ENCODE measurements around the gene DDRGK1. TPM values are rescaled to one million over a fixed set of nuclear protein-coding genes. Genes with fewer than 3 reads are reported as not detected.

DDRGK1 gene
- total and polyA plus RNA-seq, 2 experiments from 2014 or later = 92.9 to 154 TPM

DNA sequence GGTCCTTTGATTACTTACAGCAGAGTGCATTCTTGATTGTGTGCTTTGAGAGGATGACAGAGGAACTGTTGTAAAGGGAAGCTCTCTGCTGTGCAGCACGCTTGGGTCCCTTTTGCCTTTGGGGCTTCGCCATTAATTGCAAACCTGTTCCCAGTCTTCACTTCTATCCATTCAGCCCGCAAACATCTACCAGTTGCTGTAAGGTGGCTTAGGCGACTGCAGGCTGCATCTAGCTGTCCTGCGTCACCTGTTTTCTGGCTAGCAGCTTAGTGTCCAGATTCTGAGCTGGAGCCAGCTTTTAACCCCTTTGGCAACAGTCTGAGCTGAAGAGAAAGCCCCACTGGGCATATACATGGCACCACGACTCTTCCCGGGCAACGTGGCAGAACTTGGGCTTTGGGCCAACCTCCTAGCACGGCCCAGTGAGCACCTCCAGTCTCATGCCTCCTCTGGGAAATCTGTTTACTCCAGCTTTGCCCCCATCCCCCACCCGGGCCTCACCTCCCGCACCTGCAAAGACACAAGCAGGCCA is 42.3 kb downstream of the DDRGK1 start:
- no peak overlapping the region for H3K27ac ChIP-seq
- 80% methylated on average over 11 of the region's 11 CpGs for WGBS (ENCODE audit: low lambda C conversion rate, missing lambda C conversion rate)

GRCh38 chr20:3161316-3162079 is 43.0 kb downstream of the DDRGK1 start:
- H3K27ac ChIP-seq = no peak overlapping the region
- H3K79me2 ChIP-seq = peaks cover 31% of the 10 kb centered on the region
- peaks cover 20% of the 10 kb centered on the region for H3K4me1 ChIP-seq (ENCODE audit: insufficient read depth)
- DNase-seq (ENCODE audit: low spot score) = no peak
- no peaks in the 10 kb centered on the region for H3K9me3 ChIP-seq (ENCODE audit: low read depth)
- no peaks in the 10 kb centered on the region for H3K27me3 ChIP-seq
- WGBS (ENCODE audit: low lambda C conversion rate, missing lambda C conversion rate) = 83% methylated on average over 5 of the region's 5 CpGs
- H4K20me1 ChIP-seq (ENCODE audit: insufficient read depth, poor library complexity, severe bottlenecking) = peaks cover 29% of the 10 kb centered on the region
- H2AFZ ChIP-seq = no peak overlapping the region
- H3K4me3 ChIP-seq = no peak overlapping the region
- no peak overlapping the region for H3K4me2 ChIP-seq
- TF ChIP-seq EZH2phosphoT487 (IDR thresholded peaks at IDR 0.05; ENCODE audit: low read depth, severe bottlenecking, unreplicated experiment) (no peak), EZH2 (IDR thresholded peaks at IDR 0.05; ENCODE audit: borderline replicate concordance) (no peak), CTCF (IDR thresholded peaks at IDR 0.05; ENCODE audit: poor library complexity) (no peak)
- H3K9me2 ChIP-seq (replicated peaks; ENCODE audit: insufficient read depth) = no peaks in the 10 kb centered on the region
- no peaks in the 10 kb centered on the region for H3K36me3 ChIP-seq (replicated peaks; ENCODE audit: insufficient read depth, low read depth)

More for the DNA sequence above, 42.3 kb downstream of the DDRGK1 start:
- no peak for TF ChIP-seq EZH2phosphoT487 (IDR thresholded peaks at IDR 0.05; ENCODE audit: low read depth, severe bottlenecking, unreplicated experiment)
- TF ChIP-seq EZH2 (IDR thresholded peaks at IDR 0.05; ENCODE audit: borderline replicate concordance) = no peak
- TF ChIP-seq CTCF (IDR thresholded peaks at IDR 0.05; ENCODE audit: poor library complexity) = no peak
- Histone ChIP-seq H3K27me3 (no peaks in the 10 kb centered on the region), H3K4me2 (no peak overlapping the region), H3K79me2 (peaks cover 25% of the 10 kb centered on the region), H3K4me3 (no peak overlapping the region), H3K9me2 (replicated peaks; ENCODE audit: insufficient read depth) (no peaks in the 10 kb centered on the region), H4K20me1 (ENCODE audit: insufficient read depth, poor library complexity, severe bottlenecking) (peaks cover 23% of the 10 kb centered on the region), H2AFZ (no peak overlapping the region), H3K9me3 (ENCODE audit: low read depth) (no peaks in the 10 kb centered on the region), H3K36me3 (replicated peaks; ENCODE audit: insufficient read depth, low read depth) (no peaks in the 10 kb centered on the region), H3K4me1 (ENCODE audit: insufficient read depth) (peaks cover 13% of the 10 kb centered on the region)
- no peak for DNase-seq (ENCODE audit: low spot score)

GRCh38 chr20:3160418-3160817 is 44.1 kb downstream of the DDRGK1 start:
- peaks cover 42% of the 10 kb centered on the region for H3K79me2 ChIP-seq
- 99% methylated on average over 6 of the region's 6 CpGs for WGBS (ENCODE audit: low lambda C conversion rate, missing lambda C conversion rate)
- peak overlapping the region; percentile 91 for H2AFZ ChIP-seq
- H3K4me3 ChIP-seq = no peak overlapping the region
- H3K9me2 ChIP-seq (replicated peaks; ENCODE audit: insufficient read depth) = no peaks in the 10 kb centered on the region
- no peaks in the 10 kb centered on the region for H3K9me3 ChIP-seq (ENCODE audit: low read depth)
- no peaks in the 10 kb centered on the region for H3K27me3 ChIP-seq
- peaks cover 22% of the 10 kb centered on the region for H3K4me1 ChIP-seq (ENCODE audit: insufficient read depth)
- peaks cover 39% of the 10 kb centered on the region for H4K20me1 ChIP-seq (ENCODE audit: insufficient read depth, poor library complexity, severe bottlenecking)
- H3K4me2 ChIP-seq = peak overlapping the region; percentile 69
- no peak for DNase-seq (ENCODE audit: low spot score)
- H3K36me3 ChIP-seq (replicated peaks; ENCODE audit: insufficient read depth, low read depth) = no peaks in the 10 kb centered on the region
- no peak overlapping the region for H3K27ac ChIP-seq
- TF ChIP-seq EZH2phosphoT487 (IDR thresholded peaks at IDR 0.05; ENCODE audit: low read depth, severe bottlenecking, unreplicated experiment) = no peak
- TF ChIP-seq EZH2 (IDR thresholded peaks at IDR 0.05; ENCODE audit: borderline replicate concordance) = no peak
- no peak for TF ChIP-seq CTCF (IDR thresholded peaks at IDR 0.05; ENCODE audit: poor library complexity)
